ENCODE data around the gene SPCS1. TPM values are rescaled to one million over a fixed set of nuclear protein-coding genes. Genes with fewer than 3 reads are reported as not detected.
"Not testable (repeated sequence)": the region's sequence is repeated elsewhere in the genome, so short reads cannot be mapped to it uniquely, and the experiment has no call there.

SPCS1 gene
- total RNA-seq, 4 donors from 2014 or later = 33.8 to 123 (median 65.3) TPM

DNA sequence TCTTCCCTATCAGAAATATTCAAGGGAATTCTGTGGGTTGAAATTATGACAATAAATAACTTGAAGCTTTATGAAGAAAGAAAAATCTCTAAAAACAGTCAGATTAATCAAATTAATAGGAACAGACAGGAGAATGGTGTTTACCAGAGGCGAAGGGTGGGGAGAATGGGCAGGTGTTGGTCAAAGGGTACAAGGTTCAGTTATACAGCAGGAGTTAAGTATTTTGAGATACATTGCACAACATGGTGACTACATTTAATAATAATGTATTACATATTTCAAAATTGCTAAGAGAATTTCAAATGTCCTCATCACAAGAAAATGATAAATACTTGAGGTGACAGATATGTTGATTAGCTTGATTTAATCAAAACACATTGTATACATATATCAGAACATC is 18.6 kb downstream of the SPCS1 start:
- no peak for DNase-seq

DNA sequence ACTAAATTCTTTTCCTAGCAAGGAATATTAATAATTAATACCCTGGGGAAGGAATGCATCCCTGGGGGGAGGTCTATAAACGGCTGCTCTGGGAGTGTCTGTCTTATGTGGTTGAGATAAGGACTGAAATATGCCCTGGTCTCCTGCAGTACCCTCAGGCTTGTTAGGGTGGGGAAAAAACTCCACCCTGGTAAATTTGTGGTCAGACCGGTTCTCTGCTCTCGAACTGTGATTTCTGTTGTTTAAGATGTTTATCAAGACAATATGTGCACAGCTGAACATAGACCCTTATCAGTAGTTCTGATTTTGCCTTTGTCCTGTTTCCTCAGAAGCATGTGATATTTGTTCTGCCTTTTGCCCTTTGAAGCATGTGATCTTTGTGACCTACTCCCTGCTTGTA is 22.8 kb downstream of the SPCS1 start:
- H3K4me1 ChIP-seq, DNase-seq, H3K9me3 ChIP-seq, H3K27me3 ChIP-seq, H3K4me3 ChIP-seq, H3K27ac ChIP-seq: not testable (repeated sequence)
- H3K36me3 ChIP-seq = peaks cover 0 to 36% (median 0%) of the 10 kb centered on the region in 3 donors

More for the DNA sequence above, 18.6 kb downstream of the SPCS1 start:
- Histone ChIP-seq H3K4me3 (no peak overlapping the region), H3K27ac (no peak overlapping the region), H3K4me1 (no peaks in the 10 kb centered on the region), H3K27me3 (no peaks in the 10 kb centered on the region), H3K36me3 (peaks cover 0 to 11% (median 0%) of the 10 kb centered on the region in 3 donors), H3K9me3 (peaks cover 0 to 8% (median 0%) of the 10 kb centered on the region in 4 donors)
- no peak for TF ChIP-seq POLR2A (IDR thresholded peaks at IDR 0.05)
- TF ChIP-seq, protein P1, sequence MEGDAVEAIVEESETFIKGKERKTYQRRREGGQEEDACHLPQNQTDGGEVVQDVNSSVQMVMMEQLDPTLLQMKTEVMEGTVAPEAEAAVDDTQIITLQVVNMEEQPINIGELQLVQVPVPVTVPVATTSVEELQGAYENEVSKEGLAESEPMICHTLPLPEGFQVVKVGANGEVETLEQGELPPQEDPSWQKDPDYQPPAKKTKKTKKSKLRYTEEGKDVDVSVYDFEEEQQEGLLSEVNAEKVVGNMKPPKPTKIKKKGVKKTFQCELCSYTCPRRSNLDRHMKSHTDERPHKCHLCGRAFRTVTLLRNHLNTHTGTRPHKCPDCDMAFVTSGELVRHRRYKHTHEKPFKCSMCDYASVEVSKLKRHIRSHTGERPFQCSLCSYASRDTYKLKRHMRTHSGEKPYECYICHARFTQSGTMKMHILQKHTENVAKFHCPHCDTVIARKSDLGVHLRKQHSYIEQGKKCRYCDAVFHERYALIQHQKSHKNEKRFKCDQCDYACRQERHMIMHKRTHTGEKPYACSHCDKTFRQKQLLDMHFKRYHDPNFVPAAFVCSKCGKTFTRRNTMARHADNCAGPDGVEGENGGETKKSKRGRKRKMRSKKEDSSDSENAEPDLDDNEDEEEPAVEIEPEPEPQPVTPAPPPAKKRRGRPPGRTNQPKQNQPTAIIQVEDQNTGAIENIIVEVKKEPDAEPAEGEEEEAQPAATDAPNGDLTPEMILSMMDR (IDR thresholded peaks at IDR 0.05) = no peak

DNA sequence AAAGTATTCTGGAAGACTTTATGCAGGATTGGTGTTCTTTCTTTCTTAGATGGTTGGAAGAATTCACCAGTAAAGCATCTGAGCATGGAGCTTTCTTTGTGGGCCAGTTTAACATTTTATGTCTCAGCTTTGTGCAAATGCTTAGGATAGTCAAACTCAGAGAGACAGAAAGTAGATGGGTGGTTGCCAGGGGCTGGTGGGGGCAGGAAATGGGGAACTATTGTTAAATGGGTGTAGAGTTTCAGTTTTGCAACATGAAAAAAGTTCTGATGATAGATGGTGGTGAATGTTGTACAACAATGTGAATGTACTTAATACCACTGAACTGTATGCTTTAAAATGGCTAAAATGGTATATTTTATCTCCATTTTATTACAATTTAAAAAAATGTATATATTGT is 24.8 kb downstream of the SPCS1 start:
- TF ChIP-seq POLR2A (IDR thresholded peaks at IDR 0.05) = no peak
- TF ChIP-seq, protein P1 (IDR thresholded peaks at IDR 0.05) = no peak
- Histone ChIP-seq H3K4me3 (no peak overlapping the region), H3K4me1 (no peaks in the 10 kb centered on the region), H3K27ac (no peak overlapping the region), H3K36me3 (peaks cover 0 to 40% (median 0%) of the 10 kb centered on the region in 3 donors), H3K27me3 (no peaks in the 10 kb centered on the region), H3K9me3 (peaks cover 0 to 8% (median 0%) of the 10 kb centered on the region in 4 donors)
- DNase-seq = no peak

DNA sequence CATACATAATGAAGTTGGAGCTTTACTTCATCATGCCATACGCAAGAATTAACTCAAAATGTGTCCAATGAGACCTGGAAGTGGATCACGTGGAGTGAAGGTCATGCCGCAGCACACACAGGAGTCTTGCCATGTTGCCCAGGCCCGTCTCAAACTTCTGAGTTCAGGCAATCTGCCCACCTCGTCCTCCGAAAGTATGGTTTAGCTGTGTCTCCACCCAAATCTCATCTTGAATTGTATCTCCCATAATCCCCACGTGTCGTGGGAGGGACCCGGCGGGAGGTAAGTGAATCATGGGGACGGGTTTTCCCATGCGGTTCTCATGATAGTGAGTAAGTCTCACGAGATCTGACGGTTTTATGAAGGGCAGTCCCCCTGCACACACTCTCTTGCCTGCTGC is 25.7 kb downstream of the SPCS1 start:
- H3K36me3 ChIP-seq = peaks cover 0 to 48% (median 0%) of the 10 kb centered on the region in 3 donors
- H3K4me1 ChIP-seq = no peaks in the 10 kb centered on the region
- no peaks in the 10 kb centered on the region for H3K27me3 ChIP-seq
- no peak overlapping the region for H3K27ac ChIP-seq
- H3K9me3 ChIP-seq = peaks cover 0 to 8% (median 0%) of the 10 kb centered on the region in 4 donors
- no peak for TF ChIP-seq POLR2A (IDR thresholded peaks at IDR 0.05)
- TF ChIP-seq, protein P1 (IDR thresholded peaks at IDR 0.05) = no peak
- DNase-seq = no peak
- no peak overlapping the region for H3K4me3 ChIP-seq

DNA sequence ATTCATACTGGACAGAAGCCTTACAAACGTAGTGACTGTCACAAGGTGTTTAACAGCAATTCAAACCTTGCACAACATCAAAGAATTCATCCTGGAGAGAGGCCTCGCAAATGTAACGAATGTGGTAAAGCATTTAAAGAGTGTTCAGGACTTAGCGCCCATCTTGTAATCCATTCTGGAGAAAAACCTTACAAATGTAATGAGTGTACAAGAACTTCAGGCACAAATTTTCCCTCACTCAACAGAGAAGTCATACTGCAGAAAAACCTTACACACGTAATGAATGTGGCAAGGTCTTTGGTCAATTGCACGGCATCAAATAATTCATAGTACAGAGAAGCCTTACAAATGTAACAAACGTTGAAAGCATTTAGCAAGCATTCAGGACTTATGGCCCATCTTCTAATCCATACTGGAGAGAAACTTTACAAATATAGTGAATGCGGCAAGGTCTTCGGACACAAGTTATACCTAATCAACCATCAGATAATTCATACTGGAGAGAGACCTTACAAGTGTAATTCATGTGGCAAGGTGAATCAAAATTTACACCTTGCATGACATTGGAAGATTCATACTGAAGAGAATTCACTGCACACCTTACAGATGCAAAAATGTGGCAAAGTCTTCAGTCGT is 27.5 kb downstream of the SPCS1 start:
- DNase-seq = no peak
- TF ChIP-seq, protein P1 (IDR thresholded peaks at IDR 0.05) = no peak
- H3K9me3 ChIP-seq = peaks cover 0 to 8% (median 0%) of the 10 kb centered on the region in 4 donors
- H3K36me3 ChIP-seq = peaks cover 0 to 55% (median 0%) of the 10 kb centered on the region in 3 donors
- no peaks in the 10 kb centered on the region for H3K27me3 ChIP-seq
- no peak overlapping the region for H3K4me3 ChIP-seq
- no peaks in the 10 kb centered on the region for H3K4me1 ChIP-seq
- no peak overlapping the region for H3K27ac ChIP-seq

DNA sequence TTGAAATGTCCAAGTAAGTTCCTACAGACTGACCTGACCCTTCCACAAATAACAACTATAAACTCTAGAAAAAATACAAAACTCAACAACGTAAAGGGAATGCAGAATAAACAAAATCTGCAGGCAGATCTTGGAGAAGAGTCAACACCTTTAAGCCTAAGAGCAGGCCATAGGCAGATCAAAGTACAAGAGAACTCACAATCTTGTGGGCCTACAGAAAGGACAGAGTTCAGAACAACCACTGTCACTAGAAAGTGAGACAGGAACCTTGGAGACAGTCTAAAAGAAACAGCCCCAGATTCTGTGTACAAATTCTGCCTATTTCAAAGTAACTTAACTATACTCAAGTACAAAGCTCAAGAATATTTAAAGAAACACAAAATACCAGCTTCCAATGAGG is 33.8 kb downstream of the SPCS1 start:
- no peak for DNase-seq
- Histone ChIP-seq H3K27ac (peak overlapping the region in 1 of 4 donors; percentile 19), H3K9me3 (no peaks in the 10 kb centered on the region), H3K36me3 (peaks cover 0 to 62% (median 0%) of the 10 kb centered on the region in 3 donors), H3K4me1 (no peaks in the 10 kb centered on the region), H3K27me3 (no peaks in the 10 kb centered on the region), H3K4me3 (no peak overlapping the region)
- TF ChIP-seq, protein P1 (IDR thresholded peaks at IDR 0.05) = no peak
- no peak for TF ChIP-seq POLR2A (IDR thresholded peaks at IDR 0.05)
